ENCODE results near the gene CD151. TPM values are rescaled to one million over a fixed set of nuclear protein-coding genes. Genes with fewer than 3 reads are reported as not detected.

The CD151 gene
- total and polyA plus RNA-seq, 2 experiments from 2014 or later: 146 to 290 TPM

DNA sequence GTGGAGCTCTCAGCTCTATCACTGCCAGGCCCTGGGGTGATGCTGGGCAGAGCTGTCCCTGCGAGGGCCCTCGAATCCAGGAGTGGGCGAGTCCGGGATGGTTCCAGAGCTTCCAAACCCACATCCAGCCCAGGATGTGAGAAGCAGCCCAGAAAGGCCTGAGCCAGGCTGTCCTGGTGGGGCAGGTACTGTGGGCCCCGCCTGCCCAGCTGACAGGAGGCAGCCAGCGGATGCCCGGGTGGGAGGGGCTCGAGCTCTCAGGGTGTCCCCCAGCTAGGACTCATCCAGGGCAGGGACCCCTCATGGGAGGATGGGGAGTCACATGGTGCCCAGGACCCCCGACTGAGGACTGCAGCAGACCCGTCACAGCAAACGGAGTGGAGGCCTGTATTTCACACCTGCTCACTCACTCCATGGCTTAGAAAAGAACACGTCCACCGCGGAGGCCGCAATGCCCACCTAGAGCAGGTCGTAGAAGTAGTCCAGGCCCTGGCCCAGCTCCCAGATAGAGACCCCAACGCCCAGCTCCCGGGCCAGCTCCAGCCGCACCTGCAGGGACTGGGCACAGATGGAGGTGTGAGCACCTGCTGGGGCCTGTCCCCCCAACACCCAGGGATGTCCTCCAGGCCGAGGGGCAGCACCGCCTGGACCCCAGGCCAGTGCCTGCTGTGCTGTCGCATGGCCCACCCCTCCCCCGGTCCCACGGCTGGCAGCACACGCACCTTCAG is 36.8 kb downstream of the CD151 start:
- no peaks in the 10 kb centered on the region for H3K27me3 ChIP-seq
- no peaks in the 10 kb centered on the region for H3K9me3 ChIP-seq (ENCODE audit: low read depth)

DNA sequence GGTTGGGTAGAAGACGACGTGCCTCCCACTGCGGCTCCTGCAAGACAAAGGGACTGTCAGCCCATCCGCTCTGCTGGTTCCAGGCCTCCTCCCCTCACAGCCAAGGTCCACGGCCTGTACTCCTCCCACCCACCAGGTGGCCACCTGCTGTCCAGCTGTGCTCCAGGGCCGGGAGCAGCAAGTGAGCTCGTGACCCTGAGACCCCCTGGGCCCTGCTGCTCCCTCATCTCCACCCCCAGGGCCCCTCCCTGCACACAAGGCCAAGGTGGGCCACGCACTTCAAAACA is 37.3 kb downstream of the CD151 start:
- no peak overlapping the region for H3K27ac ChIP-seq
- TF ChIP-seq, protein P1, sequence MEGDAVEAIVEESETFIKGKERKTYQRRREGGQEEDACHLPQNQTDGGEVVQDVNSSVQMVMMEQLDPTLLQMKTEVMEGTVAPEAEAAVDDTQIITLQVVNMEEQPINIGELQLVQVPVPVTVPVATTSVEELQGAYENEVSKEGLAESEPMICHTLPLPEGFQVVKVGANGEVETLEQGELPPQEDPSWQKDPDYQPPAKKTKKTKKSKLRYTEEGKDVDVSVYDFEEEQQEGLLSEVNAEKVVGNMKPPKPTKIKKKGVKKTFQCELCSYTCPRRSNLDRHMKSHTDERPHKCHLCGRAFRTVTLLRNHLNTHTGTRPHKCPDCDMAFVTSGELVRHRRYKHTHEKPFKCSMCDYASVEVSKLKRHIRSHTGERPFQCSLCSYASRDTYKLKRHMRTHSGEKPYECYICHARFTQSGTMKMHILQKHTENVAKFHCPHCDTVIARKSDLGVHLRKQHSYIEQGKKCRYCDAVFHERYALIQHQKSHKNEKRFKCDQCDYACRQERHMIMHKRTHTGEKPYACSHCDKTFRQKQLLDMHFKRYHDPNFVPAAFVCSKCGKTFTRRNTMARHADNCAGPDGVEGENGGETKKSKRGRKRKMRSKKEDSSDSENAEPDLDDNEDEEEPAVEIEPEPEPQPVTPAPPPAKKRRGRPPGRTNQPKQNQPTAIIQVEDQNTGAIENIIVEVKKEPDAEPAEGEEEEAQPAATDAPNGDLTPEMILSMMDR (IDR thresholded peaks at IDR 0.05; ENCODE audit: low read depth, low read length): peak; percentile 17
- no peak for DNase-seq (ENCODE audit: low read depth in 1 of 2, low spot score in 1 of 2)

More for the DNA sequence above, 36.8 kb downstream of the CD151 start:
- no peak for DNase-seq (ENCODE audit: low read depth in 1 of 2, low spot score in 1 of 2)
- H3K4me1 ChIP-seq (ENCODE audit: low read depth): no peaks in the 10 kb centered on the region
- H3K27ac ChIP-seq: no peak overlapping the region
- peaks cover 3% of the 10 kb centered on the region for H3K36me3 ChIP-seq
- H3K4me3 ChIP-seq: no peak overlapping the region
- TF ChIP-seq, protein P1 (IDR thresholded peaks at IDR 0.05; ENCODE audit: low read depth, low read length): no peak

DNA sequence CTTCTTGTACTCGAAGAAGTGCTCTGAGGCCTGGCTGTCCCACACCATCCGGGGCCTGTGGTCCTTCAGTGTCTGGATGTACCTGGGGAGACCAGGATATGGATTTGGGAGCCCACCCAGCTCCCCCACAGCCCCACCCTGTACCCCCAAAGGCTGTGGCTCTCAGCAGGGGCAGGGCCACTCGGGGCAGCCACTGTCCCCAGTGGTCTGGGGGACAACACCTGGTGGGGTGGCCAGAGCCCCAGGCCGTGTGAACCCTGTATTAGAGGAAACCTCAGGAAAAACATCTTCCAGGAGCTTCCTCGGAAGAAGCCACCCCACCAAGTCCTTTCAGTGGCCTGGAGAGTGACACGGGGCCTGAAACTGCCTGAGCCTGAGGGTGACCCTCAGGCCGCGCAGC is 37.7 kb downstream of the CD151 start:
- peaks cover 3% of the 10 kb centered on the region for H3K36me3 ChIP-seq
- no peaks in the 10 kb centered on the region for H3K27me3 ChIP-seq
- no peaks in the 10 kb centered on the region for H3K9me3 ChIP-seq (ENCODE audit: low read depth)
- no peaks in the 10 kb centered on the region for H3K4me1 ChIP-seq (ENCODE audit: low read depth)
- no peak overlapping the region for H3K27ac ChIP-seq
- no peak overlapping the region for H3K4me3 ChIP-seq
- TF ChIP-seq, protein P1 (IDR thresholded peaks at IDR 0.05; ENCODE audit: low read depth, low read length): no peak
- no peak for DNase-seq (ENCODE audit: low read depth in 1 of 2, low spot score in 1 of 2)

More for the DNA sequence above, 37.3 kb downstream of the CD151 start:
- no peaks in the 10 kb centered on the region for H3K27me3 ChIP-seq
- H3K9me3 ChIP-seq (ENCODE audit: low read depth): no peaks in the 10 kb centered on the region
- H3K4me1 ChIP-seq (ENCODE audit: low read depth): no peaks in the 10 kb centered on the region
- H3K36me3 ChIP-seq: peaks cover 3% of the 10 kb centered on the region
- H3K4me3 ChIP-seq: no peak overlapping the region

DNA sequence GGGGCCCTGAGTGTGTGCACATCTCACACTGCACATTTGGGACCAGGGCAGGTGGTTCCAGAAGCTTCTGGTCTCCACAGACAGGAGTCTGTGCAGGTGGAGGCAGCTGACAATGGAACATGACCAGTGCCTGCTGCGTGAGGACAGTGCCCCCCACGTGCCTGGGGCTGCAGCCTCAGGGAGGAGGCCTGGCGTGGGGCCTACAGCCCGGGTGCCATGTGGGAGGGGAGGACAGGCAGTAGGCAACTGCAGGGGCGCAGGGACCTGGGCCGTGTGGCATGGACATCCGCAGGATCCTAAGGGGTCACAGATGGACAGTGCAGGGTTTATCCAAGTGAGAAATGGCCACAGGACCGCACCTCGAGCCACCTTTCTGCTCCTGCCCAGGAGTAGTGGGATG is 38.7 kb downstream of the CD151 start:
- H3K27me3 ChIP-seq: no peaks in the 10 kb centered on the region
- no peak overlapping the region for H3K4me3 ChIP-seq
- H3K9me3 ChIP-seq (ENCODE audit: low read depth): no peaks in the 10 kb centered on the region
- DNase-seq (ENCODE audit: low read depth in 1 of 2, low spot score in 1 of 2): no peak
- H3K27ac ChIP-seq: no peak overlapping the region
- H3K36me3 ChIP-seq: peaks cover 3% of the 10 kb centered on the region
- TF ChIP-seq, protein P1 (IDR thresholded peaks at IDR 0.05; ENCODE audit: low read depth, low read length): no peak
- H3K4me1 ChIP-seq (ENCODE audit: low read depth): no peaks in the 10 kb centered on the region

DNA sequence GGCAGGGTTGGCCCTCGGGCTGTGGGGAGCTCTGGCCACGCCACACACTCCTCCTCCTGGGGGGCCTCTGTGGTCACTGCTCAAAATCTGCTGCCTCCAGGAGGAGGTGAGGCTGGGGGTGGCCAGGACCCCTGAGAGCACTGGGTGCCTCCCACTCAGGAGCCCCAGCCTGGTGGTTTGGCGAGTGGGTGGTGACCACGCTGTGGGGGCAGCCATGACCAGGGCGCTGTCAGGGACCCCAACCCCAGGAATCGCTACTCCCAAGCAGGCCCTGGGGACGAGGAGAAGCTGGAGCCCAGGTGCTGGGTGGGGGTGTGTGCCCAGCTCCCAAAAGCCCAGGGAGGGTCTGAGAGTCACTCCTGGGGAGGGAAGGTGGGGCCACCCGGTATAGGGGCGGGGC is 40.0 kb downstream of the CD151 start:
- H3K4me3 ChIP-seq: no peak overlapping the region
- DNase-seq (ENCODE audit: low read depth in 1 of 2, low spot score in 1 of 2): no peak

More for the DNA sequence above, 40.0 kb downstream of the CD151 start:
- Histone ChIP-seq H3K36me3 (no peaks in the 10 kb centered on the region), H3K4me1 (ENCODE audit: low read depth) (no peaks in the 10 kb centered on the region), H3K27ac (no peak overlapping the region), H3K27me3 (no peaks in the 10 kb centered on the region), H3K9me3 (ENCODE audit: low read depth) (no peaks in the 10 kb centered on the region)
- TF ChIP-seq, protein P1 (IDR thresholded peaks at IDR 0.05; ENCODE audit: low read depth, low read length): no peak
